H1 (cell line): ENCODE data around the gene CDC42. TPM values are rescaled to one million over a fixed set of nuclear protein-coding genes. Genes with fewer than 3 reads are reported as not detected.

Experiments
- CTCF ChIA-PET: fragments of 300-600 bp; sonication (Branson Sonifier 250); formaldehyde crosslinking; loops from one replicate; lab custom pipeline; 2021; ENCODE audit not compliant: partially characterized antibody; lab: Charles Lee
- POLR2A ChIA-PET: fragments of 300-600 bp; sonication (Branson Sonifier 250); formaldehyde crosslinking; loops from one replicate; lab custom pipeline; 2021; ENCODE audit warnings: inconsistent platforms; ENCODE audit not compliant: partially characterized antibody; lab: Charles Lee
- DNase-seq, 2 experiments: peaks; one replicate each; pipeline versions ENCODE4 v3.0.0 to v3.0.0-alpha.2; 2010 to 2022; ENCODE audit warnings: low spot score in 2 of 2, low read depth in 1 of 2, mixed read lengths in 1 of 2
- FAIRE-seq: peaks from 2 replicates; lab custom pipeline; 2011; peaks lifted over from hg19 to GRCh38; lab: Jason Lieb, UNC
- H2AFZ ChIP-seq: 2 replicates; pipeline ENCODE4 v1.8.1; 2012; ENCODE audit warnings: low read length, inconsistent platforms
- H2AK5ac ChIP-seq: 2 replicates; pipeline ENCODE4 v1.6.1; 2013; ENCODE audit warnings: low read depth, low read length
- H2BK120ac ChIP-seq: replicated peaks from 2 replicates; pipeline ENCODE3; 2013; ENCODE audit warnings: low read depth, low read length, inconsistent platforms
- H2BK12ac ChIP-seq: 2 replicates; pipeline ENCODE4 v1.6.1; 2013; ENCODE audit warnings: low read depth, low read length
- H2BK15ac ChIP-seq: 2 replicates; pipeline ENCODE4 v1.6.1; 2013; ENCODE audit warnings: low read length
- H2BK20ac ChIP-seq: 2 replicates; pipeline ENCODE4 v1.6.1; 2013; ENCODE audit warnings: low read length
- H2BK5ac ChIP-seq: 2 replicates; pipeline ENCODE4 v1.6.1; 2013; ENCODE audit warnings: low read depth, low read length
- H3K14ac ChIP-seq: 2 replicates; pipeline ENCODE4 v1.6.1; 2013; ENCODE audit warnings: inconsistent platforms; ENCODE audit not compliant: insufficient read length
- H3K18ac ChIP-seq: 2 replicates; pipeline ENCODE4 v1.6.1; 2013; ENCODE audit warnings: low read length; ENCODE audit errors: extremely low read depth
- H3K23ac ChIP-seq: 2 replicates; pipeline ENCODE4 v1.6.1; 2013; ENCODE audit warnings: inconsistent platforms; ENCODE audit not compliant: insufficient read length
- H3K23me2 ChIP-seq: 2 replicates; pipeline ENCODE4 v1.6.1; 2013; ENCODE audit warnings: low read depth, low read length
- H3K27ac ChIP-seq: 2 replicates; pipeline ENCODE4 v1.6.1; 2011; ENCODE audit warnings: low read depth, low read length, inconsistent platforms
- H3K27me3 ChIP-seq, 4 experiments: replicated peaks in 1 of 4; 1 replicate in 1 of 4; 2 replicates in 3 of 4; pipeline versions ENCODE4 v1.6.1 to v1.8.1; 2011 to 2013; ENCODE audit warnings: low read length in 3 of 4, mild to moderate bottlenecking in 3 of 4, inconsistent platforms in 2 of 4, mixed read lengths in 2 of 4, moderate library complexity in 1 of 4; ENCODE audit not compliant: control insufficient read depth in 3 of 4, insufficient read depth in 3 of 4; ENCODE audit errors: extremely low read depth in 1 of 4
- H3K36me3 ChIP-seq, 4 experiments: 2 replicates each; pipeline versions ENCODE4 v1.6.1 to v1.8.1; 2011 to 2013; ENCODE audit warnings: mild to moderate bottlenecking in 4 of 4, low read length in 3 of 4, moderate library complexity in 2 of 4, control low read depth in 1 of 4, inconsistent platforms in 1 of 4; ENCODE audit not compliant: insufficient read depth in 4 of 4, control insufficient read depth in 2 of 4
- H3K4ac ChIP-seq: replicated peaks from 2 replicates; pipeline ENCODE3; 2013; ENCODE audit warnings: low read length, low read depth, mixed read lengths, inconsistent platforms; ENCODE audit not compliant: insufficient read length
- H3K4me1 ChIP-seq, 4 experiments: replicated peaks in 1 of 4; 1 replicate in 1 of 4; 2 replicates in 3 of 4; pipeline versions ENCODE4 v1.6.1 to v1.8.1; 2011 to 2013; ENCODE audit warnings: low read length in 3 of 4, inconsistent platforms in 2 of 4, mixed read lengths in 1 of 4; ENCODE audit not compliant: insufficient read depth in 4 of 4, control insufficient read depth in 3 of 4
- H3K4me2 ChIP-seq, 2 experiments: 2 replicates each; pipeline versions ENCODE4 v1.6.1 to v1.8.1; 2011 to 2013; ENCODE audit warnings: low read depth in 2 of 2, low read length in 2 of 2, control low read depth in 1 of 2, inconsistent platforms in 1 of 2, mild to moderate bottlenecking in 1 of 2; ENCODE audit not compliant: insufficient read depth in 1 of 2
- H3K4me3 ChIP-seq, 4 experiments: fragments of 200-600, 300-600 bp in 1 of 4; sonication (generic), shearing (Covaris generic), sonication (Bioruptor Twin) in 1 of 4; 2 replicates each; pipeline versions ENCODE4 v1.5.1 to v1.8.1; 2011 to 2016; ENCODE audit warnings: low read length in 4 of 4, low read depth in 3 of 4, control low read depth in 2 of 4, inconsistent platforms in 2 of 4, mild to moderate bottlenecking in 2 of 4, mixed read lengths in 1 of 4, moderate library complexity in 1 of 4; ENCODE audit not compliant: insufficient read depth in 2 of 4; ENCODE audit errors: extremely low read depth in 1 of 4
- H3K56ac ChIP-seq: replicated peaks from 2 replicates; pipeline ENCODE3; 2013; ENCODE audit warnings: low read depth, mild to moderate bottlenecking, mixed read lengths, low read length, inconsistent platforms; ENCODE audit not compliant: insufficient read length
- H3K79me1 ChIP-seq: 2 replicates; pipeline ENCODE4 v1.6.1; 2013; ENCODE audit warnings: low read depth, low read length, control low read depth
- H3K79me2 ChIP-seq, 2 experiments: 2 replicates each; pipeline versions ENCODE4 v1.6.1 to v1.8.1; 2012 to 2013; ENCODE audit warnings: low read length in 2 of 2, mild to moderate bottlenecking in 2 of 2, inconsistent platforms in 1 of 2; ENCODE audit not compliant: insufficient read depth in 2 of 2, control insufficient read depth in 1 of 2
- H3K9ac ChIP-seq, 4 experiments: replicated peaks in 1 of 4; 1 replicate in 1 of 4; 2 replicates in 3 of 4; pipeline versions ENCODE4 v1.6.1 to v1.8.1; 2011 to 2013; ENCODE audit warnings: low read depth in 3 of 4, low read length in 3 of 4, control low read depth in 2 of 4, mild to moderate bottlenecking in 2 of 4, moderate library complexity in 2 of 4, inconsistent platforms in 1 of 4; ENCODE audit errors: extremely low read depth in 1 of 4
- H3K9me3 ChIP-seq, 2 experiments: 2 replicates each; pipeline versions ENCODE4 v1.6.1 to v1.8.1; 2012 to 2013; ENCODE audit warnings: mild to moderate bottlenecking in 2 of 2, moderate library complexity in 2 of 2, control low read depth in 1 of 2, inconsistent platforms in 1 of 2, low read depth in 1 of 2, low read length in 1 of 2, mixed read lengths in 1 of 2; ENCODE audit not compliant: insufficient read depth in 2 of 2
- H4K20me1 ChIP-seq, 2 experiments: replicated peaks in 1 of 2; 2 replicates each; pipeline versions ENCODE3 to v1.8.1; 2011 to 2013; ENCODE audit warnings: inconsistent platforms in 2 of 2, low read length in 2 of 2, mild to moderate bottlenecking in 1 of 2; ENCODE audit not compliant: insufficient read depth in 2 of 2, control insufficient read depth in 1 of 2
- H4K5ac ChIP-seq: 2 replicates; pipeline ENCODE4 v1.6.1; 2013; ENCODE audit warnings: low read length, low read depth, mixed read lengths, inconsistent platforms; ENCODE audit not compliant: insufficient read length
- H4K8ac ChIP-seq: 2 replicates; pipeline ENCODE4 v1.8.0; 2013; ENCODE audit warnings: mild to moderate bottlenecking, moderate library complexity, low read length, inconsistent platforms; ENCODE audit not compliant: insufficient read depth; ENCODE audit errors: extremely low read depth
- H4K91ac ChIP-seq: replicated peaks from 2 replicates; pipeline ENCODE3; 2013; ENCODE audit warnings: low read length, mixed read lengths, inconsistent platforms; ENCODE audit not compliant: insufficient read length
- CBX5 ChIP-seq: fragments of 300-800, 300-1000 bp; sonication (generic); IDR thresholded peaks from 2 replicates; pipeline ENCODE4 v1.7.1; 2016; ENCODE audit warnings: antibody characterized with exemption, low read length, low read depth
- CTBP2 ChIP-seq: IDR thresholded peaks from 2 replicates; pipeline ENCODE4 v1.7.0; 2011; ENCODE audit warnings: borderline replicate concordance, mild to moderate bottlenecking, moderate library complexity, mixed read lengths, low read length; ENCODE audit not compliant: insufficient read depth, insufficient read length
- EP300 ChIP-seq, 2 experiments: IDR thresholded peaks; 1 replicate in 1 of 2; 2 replicates in 1 of 2; pipeline ENCODE4 v1.6.1; 2011 to 2012; ENCODE audit warnings: low read depth in 2 of 2, low read length in 2 of 2, mild to moderate bottlenecking in 2 of 2, borderline replicate concordance in 1 of 2, inconsistent platforms in 1 of 2, moderate library complexity in 1 of 2
- HDAC2 ChIP-seq, 2 experiments: fragments of 300-600 bp in 1 of 2; sonication (generic) in 1 of 2; IDR thresholded peaks; 2 replicates each; pipeline ENCODE4 v1.6.1; 2011 to 2012; ENCODE audit warnings: low read depth in 2 of 2, low read length in 2 of 2, mild to moderate bottlenecking in 2 of 2, moderate library complexity in 2 of 2, borderline replicate concordance in 1 of 2, inconsistent platforms in 1 of 2
- NANOG ChIP-seq: IDR thresholded peaks from 2 replicates; pipeline ENCODE4 v1.6.1; 2011; ENCODE audit warnings: low read length, low read depth, mild to moderate bottlenecking, inconsistent platforms; ENCODE audit not compliant: insufficient read depth, poor library complexity, severe bottlenecking
- NRF1 ChIP-seq: IDR thresholded peaks from 2 replicates; pipeline ENCODE4 v1.6.1; 2011; ENCODE audit warnings: mild to moderate bottlenecking, low read depth, low read length, improper control_type of control experiment
- TBP ChIP-seq: IDR thresholded peaks from 2 replicates; pipeline ENCODE4 v1.6.1; 2011; ENCODE audit warnings: low read depth, low read length, improper control_type of control experiment
- USF2 ChIP-seq: IDR thresholded peaks from 2 replicates; pipeline ENCODE4 v1.6.1; 2011; ENCODE audit warnings: low read length, improper control_type of control experiment
- WGBS, 2 experiments: shearing (Covaris generic) in 1 of 2; methylation state at CpG; one replicate each; pipeline versions ENCODE4 v1.1.6 to v1.1.7; 2013 to 2015; ENCODE audit warnings: low lambda C conversion rate in 2 of 2, mixed read lengths in 2 of 2, inconsistent platforms in 1 of 2, low coverage in 1 of 2, missing lambda C conversion rate in 1 of 2; ENCODE audit not compliant: insufficient replicate concordance in 2 of 2, insufficient coverage in 1 of 2, insufficient read length in 1 of 2; ENCODE audit errors: extremely low coverage in 1 of 2, missing lambda C conversion rate in 1 of 2; 5-methylcytosine and 5-hydroxymethylcytosine counted together
- polyA plus RNA-seq, 7 experiments: library from polyadenylated mRNA; depleted of rRNA in 3 of 7; stranded (reverse) in 5 of 7; unstranded in 2 of 7; fragments of >200 nt in 5 of 7; fragments of 200-250 nt in 2 of 7; gene quantifications; 1 replicate in 5 of 7; 2 replicates in 1 of 7; 4 replicates in 1 of 7; pipeline versions ENCODE4 v1.2.1 to v1.2.3, GENCODE V29; 2011 to 2013; ENCODE audit warnings: missing spikeins in 2 of 7, mixed read lengths in 2 of 7
- total RNA-seq: library from RNA; stranded (reverse); fragmentation: NEBNext Ultra II Directional; extraction: Animal tissue kit (Norgen Biotek cat#: 25700); gene quantifications from 2 replicates; pipeline ENCODE4 v1.2.1, GENCODE V29; 2021

Gene CDC42
- total and polyA plus RNA-seq, 2 of the 8 experiments (the other 6 are each of a cell fraction or from before 2014, with no cell fraction given), result 110 to 179 TPM

GRCh38 chr1:22093513-22093912 is 41.0 kb downstream of the CDC42 start:
- Histone ChIP-seq H3K9me3 (no peaks in the 10 kb centered on the region), H4K91ac (no peak overlapping the region), H3K27ac (no peak overlapping the region), H4K5ac (no peak overlapping the region), H3K4ac (no peak overlapping the region), H3K23ac (no peak overlapping the region), H3K18ac (no peak overlapping the region), H3K23me2 (no peaks in the 10 kb centered on the region; the same call in 1 of the 2 replicates), H2BK20ac (no peak overlapping the region), H2BK5ac (no peak overlapping the region), H3K4me2 (no peak overlapping the region), H2BK15ac (no peak overlapping the region), H2AK5ac (no peak overlapping the region), H2BK120ac (no peak overlapping the region), H3K4me1 (peaks cover 4 to 24% (median 18%) of the 10 kb centered on the region in 4 experiments; a peak in 5 of 7 replicates), H3K9ac (no peak overlapping the region), H2AFZ (no peak overlapping the region), H4K20me1 (peaks cover 0 to 4% of the 10 kb centered on the region in 2 experiments), H3K79me2 (peaks cover 0 to 36% of the 10 kb centered on the region in 2 experiments; a peak in 2 of 4 replicates), H3K36me3 (peaks cover 0 to 13% (median 5%) of the 10 kb centered on the region in 4 experiments; a peak in 3 of 8 replicates), H3K14ac (no peak overlapping the region), H3K27me3 (no peaks in the 10 kb centered on the region), H2BK12ac (no peak overlapping the region), H3K79me1 (peaks cover 3% of the 10 kb centered on the region), H3K4me3 (no peak overlapping the region), H4K8ac (no peak overlapping the region), H3K56ac (no peak overlapping the region)
- FAIRE-seq (no peak), DNase-seq (no peak)
- 72% methylated on average over 1 of the region's 1 CpG; no CpG with 5 or more reads in 1 of the 2 experiments for WGBS, 2 experiments
- POLR2A ChIA-PET, result interaction anchor here (1.0 to 1.8 kb wide), 5 partner anchors 8 to 41 kb away, joined by 3 to 6 read pairs (median 3); partner anchors contain the start of gene CDC42
- TF ChIP-seq CBX5, result no peak
- TF ChIP-seq EP300 (IDR thresholded peaks at IDR 0.05; ENCODE audit: borderline replicate concordance in 1 of 2, low read depth in 2 of 2, low read length in 2 of 2), result no peak
- no peak for TF ChIP-seq CTBP2
- TF ChIP-seq NRF1, result no peak
- no peak for TF ChIP-seq TBP
- no peak for TF ChIP-seq HDAC2 (IDR thresholded peaks at IDR 0.05; ENCODE audit: borderline replicate concordance in 1 of 2, low read depth in 2 of 2, low read length in 2 of 2)
- no peak for TF ChIP-seq NANOG
- TF ChIP-seq USF2, result no peak
- CTCF ChIA-PET, result interaction anchor here (0.7 to 1.4 kb wide), 3 partner anchors 10 to 62 kb away, joined by 3 to 7 read pairs (median 3); no protein-coding TSS in a partner anchor
